Ascending aorta (tissue), 2 donors: Measurements from ENCODE around the gene UBASH3A. TPM values are rescaled to one million over a fixed set of nuclear protein-coding genes. Genes with fewer than 3 reads are reported as not detected.

ENCODE experiments used
- DNase-seq, 2 donors: peaks; one replicate each; pipeline ENCODE4 v3.0.0-alpha.2; 2019; ENCODE audit warnings: low spot score in 2 of 2
- H3K27ac ChIP-seq, 2 donors: fragments of 200-600 bp; sonication (generic); one replicate each; pipeline ENCODE4 v1.5.1; 2016 to 2017; ENCODE audit warnings: mild to moderate bottlenecking in 1 of 2
- H3K27me3 ChIP-seq: fragments of 200-600 bp; sonication (generic); one replicate; pipeline ENCODE4 v1.5.1; 2017
- H3K36me3 ChIP-seq, 2 donors: fragments of 200-600 bp; sonication (generic); one replicate each; pipeline ENCODE4 v1.5.1; 2016
- H3K4me1 ChIP-seq, 2 donors: fragments of 200-600 bp; sonication (generic); one replicate each; pipeline ENCODE4 v1.5.1; 2016 to 2017; ENCODE audit warnings: mild to moderate bottlenecking in 1 of 2
- H3K4me3 ChIP-seq, 2 donors: fragments of 200-600 bp; sonication (generic); one replicate each; pipeline ENCODE4 v1.5.1; 2016 to 2017; ENCODE audit warnings: mild to moderate bottlenecking in 1 of 2
- H3K9me3 ChIP-seq, 2 donors: fragments of 200-600 bp; sonication (generic); one replicate each; pipeline ENCODE4 v1.5.1; 2016
- intact Hi-C: fragments of 100-400 bp; cut with DNase I; formaldehyde crosslinking; loops from one replicate; pipeline ENCODE4 v1.15.1; 2023
- total RNA-seq: library from RNA; depleted of rRNA; stranded (reverse); fragments of >200 nt; gene quantifications from one replicate; pipeline ENCODE4 v1.1.0, GENCODE V29; 2016
- TF ChIP-seq, protein P1 (sequence below), 3 experiments: fragments of 200-600 bp in 2 of 3; fragments of 450-650 bp in 1 of 3; sonication (generic) in 2 of 3; IDR thresholded peaks; one replicate each; pipeline ENCODE4 v1.5.1; 2016 to 2019; ENCODE audit warnings: antibody characterized with exemption in 3 of 3, mild to moderate bottlenecking in 1 of 3, moderate library complexity in 1 of 3

UBASH3A gene
- total RNA-seq, 1 donor from 2014 or later, result 0.75 TPM

- H3K36me3 ChIP-seq, result no peaks in the 10 kb centered on the region
- H3K4me1 ChIP-seq, result no peaks in the 10 kb centered on the region
- DNase-seq, result peak in 1 of 2 donors; percentile 8
- TF ChIP-seq, protein P1, sequence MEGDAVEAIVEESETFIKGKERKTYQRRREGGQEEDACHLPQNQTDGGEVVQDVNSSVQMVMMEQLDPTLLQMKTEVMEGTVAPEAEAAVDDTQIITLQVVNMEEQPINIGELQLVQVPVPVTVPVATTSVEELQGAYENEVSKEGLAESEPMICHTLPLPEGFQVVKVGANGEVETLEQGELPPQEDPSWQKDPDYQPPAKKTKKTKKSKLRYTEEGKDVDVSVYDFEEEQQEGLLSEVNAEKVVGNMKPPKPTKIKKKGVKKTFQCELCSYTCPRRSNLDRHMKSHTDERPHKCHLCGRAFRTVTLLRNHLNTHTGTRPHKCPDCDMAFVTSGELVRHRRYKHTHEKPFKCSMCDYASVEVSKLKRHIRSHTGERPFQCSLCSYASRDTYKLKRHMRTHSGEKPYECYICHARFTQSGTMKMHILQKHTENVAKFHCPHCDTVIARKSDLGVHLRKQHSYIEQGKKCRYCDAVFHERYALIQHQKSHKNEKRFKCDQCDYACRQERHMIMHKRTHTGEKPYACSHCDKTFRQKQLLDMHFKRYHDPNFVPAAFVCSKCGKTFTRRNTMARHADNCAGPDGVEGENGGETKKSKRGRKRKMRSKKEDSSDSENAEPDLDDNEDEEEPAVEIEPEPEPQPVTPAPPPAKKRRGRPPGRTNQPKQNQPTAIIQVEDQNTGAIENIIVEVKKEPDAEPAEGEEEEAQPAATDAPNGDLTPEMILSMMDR (IDR thresholded peaks at IDR 0.05), result no peak
- intact Hi-C loops, result no loop called here
- H3K27ac ChIP-seq, result no peak overlapping the region
- H3K9me3 ChIP-seq, result no peaks in the 10 kb centered on the region
- H3K4me3 ChIP-seq, result no peak overlapping the region
- no peaks in the 10 kb centered on the region for H3K27me3 ChIP-seq
These were observed 68.8 kb downstream of the UBASH3A start for GRCh38 chr21:42472521-42472920.

GRCh38 chr21:42473498-42474042 lies 69.9 kb downstream of the UBASH3A start:
- no peaks in the 10 kb centered on the region for H3K4me1 ChIP-seq
- intact Hi-C loops, result no loop called here
- H3K27me3 ChIP-seq, result no peaks in the 10 kb centered on the region

DNA sequence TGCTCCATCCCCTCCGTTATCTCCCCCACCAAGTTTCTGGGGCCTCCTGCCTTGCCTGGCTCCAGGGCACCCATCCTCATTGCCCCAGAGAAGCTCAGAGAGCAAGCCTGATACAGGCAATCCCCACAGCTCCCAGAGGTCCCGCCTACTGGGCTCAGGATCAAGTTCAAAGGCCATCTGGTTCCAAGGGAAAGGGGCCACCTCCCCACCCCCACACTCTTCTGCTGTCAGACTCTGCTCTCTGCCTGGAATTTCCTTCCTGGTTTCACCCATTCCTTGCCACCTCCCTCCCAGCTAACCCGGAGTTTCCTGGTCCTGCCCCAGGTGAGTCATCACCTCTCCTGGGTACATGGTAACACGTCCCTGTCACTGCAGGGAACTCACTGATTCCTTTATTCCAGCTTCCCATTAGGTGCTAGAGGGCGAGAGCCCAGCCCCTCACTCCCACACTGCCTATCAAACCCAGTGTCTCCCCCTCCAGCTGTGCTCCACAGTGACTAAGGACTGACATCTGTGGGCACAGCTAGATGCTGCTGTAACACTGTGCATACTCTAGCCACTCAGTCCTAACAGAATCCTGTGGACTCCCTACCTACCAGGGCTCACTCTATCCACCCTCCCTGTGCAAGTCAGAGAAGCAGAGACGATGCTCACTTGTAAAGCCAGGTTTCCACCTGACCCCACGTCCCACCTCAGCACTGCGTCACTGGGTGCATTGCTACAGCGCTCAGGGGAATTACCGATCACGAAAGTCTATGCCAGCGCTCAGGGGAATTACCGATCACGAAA lies 70.5 kb downstream of the UBASH3A start:
- Histone ChIP-seq H3K4me1 (no peaks in the 10 kb centered on the region), H3K4me3 (no peak overlapping the region), H3K36me3 (no peaks in the 10 kb centered on the region), H3K9me3 (peaks cover 0 to 4% of the 10 kb centered on the region in 2 donors), H3K27ac (no peak overlapping the region), H3K27me3 (no peaks in the 10 kb centered on the region)
- DNase-seq, result peak in 1 of 2 donors; percentile 55
- TF ChIP-seq, protein P1 (IDR thresholded peaks at IDR 0.05), result no peak
- intact Hi-C loops, result no loop called here

More at GRCh38 chr21:42473498-42474042, 69.9 kb downstream of the UBASH3A start:
- TF ChIP-seq, protein P1 (IDR thresholded peaks at IDR 0.05), result no peak
- H3K27ac ChIP-seq, result no peak overlapping the region
- DNase-seq, result peak in 1 of 2 donors; percentile 24
- no peak overlapping the region for H3K4me3 ChIP-seq
- no peaks in the 10 kb centered on the region for H3K36me3 ChIP-seq
- no peaks in the 10 kb centered on the region for H3K9me3 ChIP-seq

- no peak overlapping the region for H3K4me3 ChIP-seq
- peaks cover 0 to 4% of the 10 kb centered on the region in 2 donors for H3K9me3 ChIP-seq
- no peaks in the 10 kb centered on the region for H3K4me1 ChIP-seq
- peak in 1 of 2 donors; percentile 12 for DNase-seq
- intact Hi-C loops, result no loop called here
- H3K36me3 ChIP-seq, result no peaks in the 10 kb centered on the region
- no peaks in the 10 kb centered on the region for H3K27me3 ChIP-seq
- H3K27ac ChIP-seq, result no peak overlapping the region
- TF ChIP-seq, protein P1 (IDR thresholded peaks at IDR 0.05), result no peak
These were observed 71.3 kb downstream of the UBASH3A start for GRCh38 chr21:42475036-42475435.

DNA sequence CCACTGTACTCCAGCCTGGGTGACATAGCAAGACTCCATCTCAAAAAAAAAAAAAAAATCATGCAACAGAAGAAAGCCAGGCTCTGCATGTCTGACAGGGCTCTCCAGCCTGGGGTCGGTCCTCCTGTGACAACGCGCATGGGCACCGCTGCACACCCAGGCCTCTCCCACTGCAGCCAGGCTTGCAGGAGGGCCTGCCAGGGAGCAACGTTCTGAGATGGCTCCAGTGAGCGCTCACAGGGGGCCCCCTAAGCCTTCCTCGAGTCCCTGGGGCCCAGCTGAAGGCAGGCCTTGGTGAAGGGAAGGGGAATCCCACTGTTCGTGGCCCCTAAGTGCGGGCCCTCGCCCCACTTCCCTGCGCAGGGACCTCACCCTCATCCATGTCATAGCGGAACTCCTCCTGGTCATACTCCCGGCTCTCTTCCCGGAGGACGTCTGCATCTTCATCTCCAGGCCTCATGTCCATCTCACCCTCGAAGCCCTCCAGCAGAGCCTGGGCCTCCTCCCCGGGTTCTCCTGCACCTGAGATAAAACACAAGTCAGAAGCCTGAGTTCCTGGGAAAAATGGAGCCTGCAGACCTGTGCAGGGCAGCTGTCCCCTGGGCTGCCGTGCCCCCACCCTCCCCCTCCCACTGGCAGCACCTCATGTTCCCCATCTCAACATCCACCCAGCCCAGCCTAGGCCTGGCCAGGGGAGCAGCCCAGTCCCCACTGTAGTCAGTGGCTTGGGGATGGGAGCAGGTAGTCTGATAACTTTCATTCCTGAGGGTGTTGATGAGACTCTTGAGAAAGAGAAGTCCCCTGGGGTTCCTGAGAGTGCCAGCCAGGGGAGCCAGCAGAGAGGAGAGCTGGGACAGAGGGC lies 72.1 kb downstream of the UBASH3A start:
- intact Hi-C loops, result no loop called here
- Histone ChIP-seq H3K4me1 (no peaks in the 10 kb centered on the region), H3K27me3 (no peaks in the 10 kb centered on the region), H3K27ac (no peak overlapping the region), H3K4me3 (no peak overlapping the region), H3K36me3 (no peaks in the 10 kb centered on the region), H3K9me3 (peaks cover 0 to 4% of the 10 kb centered on the region in 2 donors)
- DNase-seq, result peak in 1 of 2 donors; percentile 35
- TF ChIP-seq, protein P1 (IDR thresholded peaks at IDR 0.05), result no peak
